BE2C (cell line): ENCODE results near the gene USP8.
"Not testable (repeated sequence)": the region's sequence is repeated elsewhere in the genome, so short reads cannot be mapped to it uniquely, and the experiment has no call there.

Source experiments
- DNase-seq: peaks from one replicate; pipeline ENCODE4 v3.0.0-alpha.2; 2020
- H3K27me3 ChIP-seq: fragments of 250-450 bp; sonication (Bioruptor Pico); 2 replicates; pipeline ENCODE4 v1.5.1; 2020; ENCODE audit warnings: mild to moderate bottlenecking
- H3K36me3 ChIP-seq: fragments of 250-450 bp; sonication (Bioruptor Pico); 2 replicates; pipeline ENCODE4 v1.5.1; 2020; ENCODE audit warnings: mild to moderate bottlenecking
- H3K4me1 ChIP-seq: fragments of 250-450 bp; sonication (Bioruptor Pico); 2 replicates; pipeline ENCODE4 v1.5.1; 2020
- H3K4me3 ChIP-seq: 2 replicates; pipeline ENCODE4 v1.5.1; 2011; ENCODE audit warnings: low read depth, low read length
- H3K9me3 ChIP-seq: fragments of 250-450 bp; sonication (Bioruptor Pico); 2 replicates; pipeline ENCODE4 v1.5.1; 2020
- TF ChIP-seq, protein P1 (sequence below): IDR thresholded peaks from 2 replicates; pipeline ENCODE4 v1.5.1; 2012; ENCODE audit warnings: mild to moderate bottlenecking, low read depth, low read length

Gene USP8

DNA sequence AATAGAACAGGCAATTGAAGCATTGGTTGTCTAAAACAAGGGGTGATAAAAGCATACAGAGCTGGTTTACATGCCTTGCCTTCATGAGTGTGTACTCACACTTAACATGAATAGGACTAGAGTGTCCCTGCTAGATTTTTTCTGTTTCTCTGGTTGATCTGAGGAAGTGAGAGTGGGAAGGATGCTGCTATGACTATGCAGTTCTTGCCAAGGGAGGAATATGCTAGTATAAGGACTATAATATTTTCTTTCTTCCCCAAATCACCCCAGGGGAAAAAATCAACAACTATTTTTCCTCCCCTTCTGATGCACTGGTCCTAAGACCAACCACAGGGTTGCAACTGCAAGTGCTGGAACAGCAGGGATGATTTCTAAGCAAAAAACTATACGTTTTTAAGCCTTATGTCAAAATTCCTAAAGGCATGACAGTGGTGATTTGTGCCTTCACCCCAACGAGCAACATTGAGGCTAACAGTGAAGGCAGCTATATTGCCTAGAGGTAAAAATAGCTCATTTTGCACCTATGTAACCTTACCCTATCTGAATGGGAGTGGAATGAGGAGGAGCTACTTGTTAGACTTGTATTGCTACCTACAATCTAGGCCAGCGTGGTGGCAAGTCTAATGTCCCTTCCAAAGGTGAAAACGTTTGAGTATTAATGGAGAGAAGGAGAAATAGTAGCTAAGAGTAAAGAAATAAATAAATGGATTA lies 33.5 kb upstream of the USP8 start:
- no peaks in the 10 kb centered on the region for H3K4me1 ChIP-seq
- TF ChIP-seq, protein P1, sequence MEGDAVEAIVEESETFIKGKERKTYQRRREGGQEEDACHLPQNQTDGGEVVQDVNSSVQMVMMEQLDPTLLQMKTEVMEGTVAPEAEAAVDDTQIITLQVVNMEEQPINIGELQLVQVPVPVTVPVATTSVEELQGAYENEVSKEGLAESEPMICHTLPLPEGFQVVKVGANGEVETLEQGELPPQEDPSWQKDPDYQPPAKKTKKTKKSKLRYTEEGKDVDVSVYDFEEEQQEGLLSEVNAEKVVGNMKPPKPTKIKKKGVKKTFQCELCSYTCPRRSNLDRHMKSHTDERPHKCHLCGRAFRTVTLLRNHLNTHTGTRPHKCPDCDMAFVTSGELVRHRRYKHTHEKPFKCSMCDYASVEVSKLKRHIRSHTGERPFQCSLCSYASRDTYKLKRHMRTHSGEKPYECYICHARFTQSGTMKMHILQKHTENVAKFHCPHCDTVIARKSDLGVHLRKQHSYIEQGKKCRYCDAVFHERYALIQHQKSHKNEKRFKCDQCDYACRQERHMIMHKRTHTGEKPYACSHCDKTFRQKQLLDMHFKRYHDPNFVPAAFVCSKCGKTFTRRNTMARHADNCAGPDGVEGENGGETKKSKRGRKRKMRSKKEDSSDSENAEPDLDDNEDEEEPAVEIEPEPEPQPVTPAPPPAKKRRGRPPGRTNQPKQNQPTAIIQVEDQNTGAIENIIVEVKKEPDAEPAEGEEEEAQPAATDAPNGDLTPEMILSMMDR: no peak
- H3K4me3 ChIP-seq: no peak overlapping the region
- H3K27me3 ChIP-seq: no peaks in the 10 kb centered on the region
- H3K36me3 ChIP-seq: no peaks in the 10 kb centered on the region
- H3K9me3 ChIP-seq: no peaks in the 10 kb centered on the region
- DNase-seq: no peak

DNA sequence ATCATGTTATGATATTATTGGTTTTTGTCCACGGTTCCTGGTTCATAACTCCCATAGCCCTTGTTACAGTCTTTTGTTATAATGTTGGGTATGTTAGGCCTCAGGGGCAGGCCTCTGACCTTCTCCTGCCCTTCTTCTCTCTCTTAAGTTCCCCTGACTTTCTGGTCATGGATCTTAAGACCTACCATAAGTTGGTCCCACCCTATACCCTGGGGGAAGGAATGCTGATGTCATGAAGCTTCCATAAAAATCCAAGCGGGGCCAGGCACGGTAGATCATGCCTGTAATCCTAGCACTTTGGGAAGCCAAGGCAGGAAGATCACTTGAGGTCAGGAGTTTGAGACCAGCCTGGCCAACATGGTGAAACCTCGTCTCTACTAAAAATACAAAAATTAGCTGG lies 32.6 kb upstream of the USP8 start:
- not testable (repeated sequence) for DNase-seq, H3K9me3 ChIP-seq, H3K4me3 ChIP-seq, H3K4me1 ChIP-seq, H3K27me3 ChIP-seq, H3K36me3 ChIP-seq

DNA sequence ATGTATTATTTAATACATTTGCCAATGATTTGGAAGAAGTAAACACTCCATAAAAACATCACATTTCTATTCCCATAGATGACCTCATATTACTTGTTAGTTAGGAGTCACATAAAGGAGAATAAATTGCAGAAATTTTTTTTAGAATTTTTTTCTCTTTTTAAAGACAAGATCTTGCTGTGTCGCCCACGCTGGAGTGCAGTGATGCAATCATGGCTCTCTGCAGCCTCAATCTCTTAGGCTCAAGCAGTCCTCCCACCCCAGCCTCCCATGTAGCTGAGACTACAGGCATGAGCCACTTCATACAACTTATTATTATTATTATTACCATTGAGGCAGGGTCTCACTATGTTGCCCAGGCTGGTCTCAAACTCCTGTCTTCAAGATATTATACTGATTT lies 12.3 kb upstream of the USP8 start:
- Histone ChIP-seq H3K4me1 (no peaks in the 10 kb centered on the region), H3K9me3 (no peaks in the 10 kb centered on the region), H3K27me3 (no peaks in the 10 kb centered on the region), H3K4me3 (no peak overlapping the region), H3K36me3 (no peaks in the 10 kb centered on the region)
- no peak for DNase-seq
- TF ChIP-seq, protein P1: no peak

DNA sequence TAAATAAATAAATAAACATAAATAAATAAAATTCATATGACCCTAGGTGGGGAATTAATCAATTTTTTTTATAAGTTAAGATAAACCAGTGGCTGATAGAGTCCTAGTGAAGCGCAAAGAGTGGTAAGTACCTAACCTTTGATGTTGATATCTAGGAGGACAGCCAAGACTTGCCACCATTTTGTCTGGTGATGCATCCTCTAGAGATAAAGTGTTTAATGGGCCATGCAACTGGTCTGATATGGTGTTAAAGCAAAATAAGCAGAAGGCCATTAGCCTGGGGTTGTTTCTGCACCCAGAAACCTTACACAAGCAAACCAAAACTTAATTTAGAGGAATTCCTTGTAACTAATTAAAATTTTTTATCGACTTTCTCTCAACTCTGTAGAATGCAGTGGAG lies 9.6 kb upstream of the USP8 start:
- DNase-seq: no peak
- no peaks in the 10 kb centered on the region; the same call in 1 of the 2 replicates for H3K9me3 ChIP-seq
- no peaks in the 10 kb centered on the region for H3K27me3 ChIP-seq
- no peak overlapping the region for H3K4me3 ChIP-seq
- TF ChIP-seq, protein P1: no peak
- H3K36me3 ChIP-seq: no peaks in the 10 kb centered on the region
- peaks cover 2% of the 10 kb centered on the region; the same call in 1 of the 2 replicates for H3K4me1 ChIP-seq

DNA sequence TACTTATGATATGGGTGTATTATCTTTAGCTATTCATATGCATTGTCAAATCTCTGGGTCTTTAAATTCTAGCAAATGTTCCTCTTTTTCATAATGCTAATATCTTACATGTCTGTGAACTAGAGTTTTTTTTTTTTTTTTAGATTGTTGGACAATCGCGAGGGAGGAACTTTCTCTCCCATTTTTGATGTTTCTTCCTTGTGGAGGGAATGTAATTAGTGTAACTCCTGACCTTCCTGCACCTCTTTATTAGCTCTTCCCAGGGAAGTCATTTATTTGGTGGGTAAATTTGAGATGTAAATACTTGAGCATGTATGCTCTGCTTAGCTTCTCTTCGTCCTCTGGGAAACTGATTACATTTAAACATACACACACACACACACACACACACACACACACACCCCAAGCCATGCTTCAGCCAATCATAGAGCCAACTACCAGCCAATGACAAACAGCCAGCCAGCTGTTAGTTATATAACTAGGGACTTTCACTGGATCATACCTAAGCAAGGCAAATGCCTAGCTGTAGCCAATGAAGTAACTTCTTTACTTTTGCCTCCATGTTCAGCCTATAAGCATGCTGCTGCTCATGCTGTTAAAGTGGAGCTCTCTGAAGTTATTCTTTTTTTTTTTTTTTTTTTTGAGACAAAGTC lies 8.3 kb upstream of the USP8 start:
- Histone ChIP-seq H3K4me1 (peaks cover 2% of the 10 kb centered on the region; the same call in 1 of the 2 replicates), H3K27me3 (no peaks in the 10 kb centered on the region), H3K9me3 (no peaks in the 10 kb centered on the region; the same call in 1 of the 2 replicates), H3K36me3 (no peaks in the 10 kb centered on the region), H3K4me3 (no peak overlapping the region)
- DNase-seq: no peak
- TF ChIP-seq, protein P1: no peak

DNA sequence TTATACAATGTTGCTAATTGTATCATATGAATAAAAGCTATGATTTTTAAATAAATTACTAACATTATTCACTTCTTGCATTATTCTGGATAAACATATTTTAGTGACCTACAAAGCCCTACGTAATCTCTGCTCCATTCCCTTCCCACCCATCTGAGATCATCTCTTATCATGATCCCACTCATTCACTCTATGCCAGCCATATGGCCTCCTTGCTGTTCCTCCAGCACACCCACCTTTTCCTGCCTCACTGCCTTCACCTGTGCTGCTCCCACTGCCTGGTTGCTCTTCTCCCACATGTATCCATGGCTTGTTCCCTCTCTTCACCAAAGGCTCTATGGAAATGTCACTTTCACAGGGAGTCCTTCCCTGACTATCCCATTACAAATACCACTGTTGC lies 7.3 kb upstream of the USP8 start:
- no peak for DNase-seq
- TF ChIP-seq, protein P1: no peak
- Histone ChIP-seq H3K27me3 (no peaks in the 10 kb centered on the region), H3K9me3 (no peaks in the 10 kb centered on the region; the same call in 1 of the 2 replicates), H3K36me3 (no peaks in the 10 kb centered on the region), H3K4me3 (no peak overlapping the region), H3K4me1 (peaks cover 2% of the 10 kb centered on the region; the same call in 1 of the 2 replicates)
